NOMO-1 treated with dmso at 0.1 percent for 144 hours (cell line): Measurements from ENCODE around the gene TMEM94.
"Not testable (repeated sequence)": the region's sequence is repeated elsewhere in the genome, so short reads cannot be mapped to it uniquely, and the experiment has no call there.

ENCODE experiments used
- DNase-seq: peaks from one replicate; lab custom pipeline; 2025; ENCODE audit not compliant: unreplicated experiment; lab: John Stamatoyannopoulos, UW

TMEM94 gene

GRCh38 chr17:75476271-75476671, 19.8 kb downstream of the TMEM94 start:
- no peak for DNase-seq

- DNase-seq: no peak
These were observed 20.5 kb downstream of the TMEM94 start for GRCh38 chr17:75476752-75477489.

- DNase-seq: not testable (repeated sequence)
These were observed 21.0 kb downstream of the TMEM94 start for GRCh38 chr17:75477490-75477862.

- DNase-seq: no peak
These were observed 22.1 kb downstream of the TMEM94 start for GRCh38 chr17:75478508-75478907.

GRCh38 chr17:75480281-75480680, 23.8 kb downstream of the TMEM94 start:
- no peak for DNase-seq

GRCh38 chr17:75481194-75482068, 25.0 kb downstream of the TMEM94 start:
- DNase-seq: no peak

- no peak for DNase-seq
These were observed 25.9 kb downstream of the TMEM94 start for GRCh38 chr17:75482098-75482942.

GRCh38 chr17:75485688-75486087, 29.3 kb downstream of the TMEM94 start:
- DNase-seq: no peak

GRCh38 chr17:75486151-75486550, 29.7 kb downstream of the TMEM94 start:
- no peak for DNase-seq

- no peak for DNase-seq
These were observed 30.5 kb downstream of the TMEM94 start for GRCh38 chr17:75486951-75487350.

GRCh38 chr17:75487351-75488070, 31.1 kb downstream of the TMEM94 start:
- peak; percentile 80 for DNase-seq

- DNase-seq: no peak
These were observed 32.5 kb downstream of the TMEM94 start for GRCh38 chr17:75488693-75489510.

- no peak for DNase-seq
These were observed 33.1 kb downstream of the TMEM94 start for GRCh38 chr17:75489511-75489955.

GRCh38 chr17:75490173-75490743, 33.8 kb downstream of the TMEM94 start:
- DNase-seq: no peak

- DNase-seq: no peak
These were observed 34.7 kb downstream of the TMEM94 start for GRCh38 chr17:75490953-75491649.

- DNase-seq: no peak
These were observed 35.2 kb downstream of the TMEM94 start for GRCh38 chr17:75491680-75492079.

GRCh38 chr17:75492555-75493168, 36.2 kb downstream of the TMEM94 start:
- DNase-seq: no peak

GRCh38 chr17:75493476-75494129, 37.2 kb downstream of the TMEM94 start:
- DNase-seq: no peak
